Keratinocyte (primary cell): ENCODE data around the gene SCARB1. TPM values are rescaled to one million over a fixed set of nuclear protein-coding genes. Genes with fewer than 3 reads are reported as not detected.

Experiments
- DNase-seq: peaks from one replicate; pipeline ENCODE4 v3.0.0-alpha.2; 2011; ENCODE audit warnings: low read depth, missing footprints, low spot score
- FAIRE-seq: peaks from 2 replicates; lab custom pipeline; 2011; peaks lifted over from hg19 to GRCh38; lab: Jason Lieb, UNC
- H2AFZ ChIP-seq: 2 replicates; pipeline ENCODE4 v1.6.0; 2012; ENCODE audit warnings: low read length, control low read depth, inconsistent platforms; ENCODE audit not compliant: control insufficient read depth
- H3K27ac ChIP-seq: 2 replicates; pipeline ENCODE4 v1.5.1; 2011; ENCODE audit warnings: low read length; ENCODE audit not compliant: control insufficient read depth, insufficient read depth
- H3K27me3 ChIP-seq: 3 replicates; pipeline ENCODE4 v1.6.0; 2011; ENCODE audit warnings: low read length; ENCODE audit not compliant: control insufficient read depth, insufficient read depth; ENCODE audit errors: extremely low read depth
- H3K36me3 ChIP-seq, 2 experiments: 2 replicates in 1 of 2; 3 replicates in 1 of 2; pipeline ENCODE4 v1.5.1; 2011; ENCODE audit warnings: low read length in 2 of 2, mild to moderate bottlenecking in 1 of 2; ENCODE audit not compliant: control insufficient read depth in 2 of 2, insufficient read depth in 2 of 2; ENCODE audit errors: extremely low read depth in 1 of 2
- H3K4me1 ChIP-seq: 3 replicates; pipeline ENCODE4 v1.5.1; 2011; ENCODE audit warnings: low read length; ENCODE audit not compliant: control insufficient read depth, insufficient read depth; ENCODE audit errors: extremely low read depth
- H3K4me2 ChIP-seq: 3 replicates; pipeline ENCODE4 v1.6.0; 2011; ENCODE audit warnings: low read depth, low read length; ENCODE audit not compliant: control insufficient read depth, insufficient read depth; ENCODE audit errors: extremely low read depth
- H3K4me3 ChIP-seq, 3 experiments: fragments of 200-600 bp in 1 of 3; sonication (generic) in 1 of 3; 2 replicates in 2 of 3; 3 replicates in 1 of 3; pipeline ENCODE4 v1.5.1; 2011 to 2016; ENCODE audit warnings: low read length in 3 of 3, mild to moderate bottlenecking in 3 of 3, control low read depth in 2 of 3, inconsistent platforms in 1 of 3, low read depth in 1 of 3, mixed read lengths in 1 of 3, mixed run types in 1 of 3, moderate library complexity in 1 of 3; ENCODE audit not compliant: control insufficient read depth in 2 of 3, insufficient read depth in 2 of 3; ENCODE audit errors: extremely low read depth in 1 of 3
- H3K79me2 ChIP-seq: 2 replicates; pipeline ENCODE4 v1.6.0; 2012; ENCODE audit warnings: low read length; ENCODE audit not compliant: control insufficient read depth, insufficient read depth
- H3K9ac ChIP-seq: 3 replicates; pipeline ENCODE4 v1.6.0; 2011; ENCODE audit warnings: low read length; ENCODE audit not compliant: control insufficient read depth, insufficient read depth; ENCODE audit errors: extremely low read depth
- H3K9me1 ChIP-seq: 3 replicates; pipeline ENCODE4 v1.6.0; 2011; ENCODE audit warnings: low read length; ENCODE audit not compliant: control insufficient read depth, insufficient read depth; ENCODE audit errors: extremely low read depth
- H3K9me3 ChIP-seq: 2 replicates; pipeline ENCODE4 v1.5.1; 2012; ENCODE audit warnings: low read depth, low read length; ENCODE audit not compliant: control insufficient read depth
- H4K20me1 ChIP-seq: 3 replicates; pipeline ENCODE4 v1.6.0; 2011; ENCODE audit warnings: low read length; ENCODE audit not compliant: control insufficient read depth, insufficient read depth; ENCODE audit errors: extremely low read depth
- EZH2 ChIP-seq: IDR thresholded peaks from one replicate; pipeline ENCODE4 v1.6.1; 2012; ENCODE audit warnings: inconsistent platforms, mild to moderate bottlenecking, low read length, moderate library complexity
- dilution Hi-C: fragments of 300-500 bp; cut with MboI; formaldehyde crosslinking; loops from one replicate; pipeline ENCODE4 v1.7.0; 2020; ENCODE audit warnings: low sequenced_read_pairs; ENCODE audit not compliant: extremely low pct_ligation_motif_present
- polyA plus RNA-seq, 5 experiments: library from polyadenylated mRNA; depleted of rRNA in 3 of 5; stranded (reverse) in 3 of 5; stranded (forward) in 1 of 5; unstranded in 1 of 5; fragments of >200 nt; gene quantifications; 1 replicate in 1 of 5; 2 replicates in 3 of 5; 3 replicates in 1 of 5; pipeline versions ENCODE4 v1.2.1 to v1.2.3, GENCODE V29; 2011 to 2012; ENCODE audit warnings: missing spikeins in 2 of 5, low read depth in 1 of 5, low replicate concordance in 1 of 5
- TF ChIP-seq, protein P1 (sequence below), 3 experiments: IDR thresholded peaks in 1 of 3; conservative IDR thresholded peaks in 1 of 3; optimal IDR thresholded peaks in 1 of 3; 2 replicates in 2 of 3; 3 replicates in 1 of 3; pipeline versions ENCODE3 to v1.5.1; 2011; ENCODE audit warnings: low read length in 3 of 3, mild to moderate bottlenecking in 3 of 3, moderate library complexity in 2 of 3, control low read depth in 1 of 3, inconsistent platforms in 1 of 3; ENCODE audit not compliant: insufficient read depth in 2 of 3; ENCODE audit errors: extremely low read depth in 1 of 3

The SCARB1 gene
- polyA plus RNA-seq, 1 donor (not counting 4 experiments of a cell fraction or from before 2014, with no cell fraction given) = 40.9 TPM

DNA sequence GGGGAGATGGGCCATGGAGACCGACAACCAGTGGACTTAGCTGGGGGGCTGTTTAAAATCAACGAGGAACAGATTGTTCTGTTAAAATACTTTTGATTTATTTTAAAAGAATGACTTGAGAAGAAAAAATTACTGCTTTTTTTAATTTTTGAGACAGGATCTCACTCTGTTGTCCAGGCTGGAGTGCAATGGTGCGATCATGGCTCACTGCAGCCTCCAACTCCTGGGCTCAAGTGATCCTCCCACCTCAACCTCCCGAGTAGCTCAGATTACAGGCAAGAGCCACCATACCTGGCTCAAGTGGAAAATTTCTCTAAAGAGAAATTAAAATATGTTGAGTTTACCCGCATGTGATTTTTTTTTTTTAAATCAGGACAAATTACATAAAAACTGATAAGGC is 80.6 kb downstream of the SCARB1 start:
- no peak overlapping the region for H2AFZ ChIP-seq
- H3K36me3 ChIP-seq = peaks cover 25 to 27% of the 10 kb centered on the region in 2 experiments
- H3K9me3 ChIP-seq = no peaks in the 10 kb centered on the region
- no peaks in the 10 kb centered on the region for H3K27me3 ChIP-seq
- dilution Hi-C loops = no loop called here
- TF ChIP-seq, protein P1, sequence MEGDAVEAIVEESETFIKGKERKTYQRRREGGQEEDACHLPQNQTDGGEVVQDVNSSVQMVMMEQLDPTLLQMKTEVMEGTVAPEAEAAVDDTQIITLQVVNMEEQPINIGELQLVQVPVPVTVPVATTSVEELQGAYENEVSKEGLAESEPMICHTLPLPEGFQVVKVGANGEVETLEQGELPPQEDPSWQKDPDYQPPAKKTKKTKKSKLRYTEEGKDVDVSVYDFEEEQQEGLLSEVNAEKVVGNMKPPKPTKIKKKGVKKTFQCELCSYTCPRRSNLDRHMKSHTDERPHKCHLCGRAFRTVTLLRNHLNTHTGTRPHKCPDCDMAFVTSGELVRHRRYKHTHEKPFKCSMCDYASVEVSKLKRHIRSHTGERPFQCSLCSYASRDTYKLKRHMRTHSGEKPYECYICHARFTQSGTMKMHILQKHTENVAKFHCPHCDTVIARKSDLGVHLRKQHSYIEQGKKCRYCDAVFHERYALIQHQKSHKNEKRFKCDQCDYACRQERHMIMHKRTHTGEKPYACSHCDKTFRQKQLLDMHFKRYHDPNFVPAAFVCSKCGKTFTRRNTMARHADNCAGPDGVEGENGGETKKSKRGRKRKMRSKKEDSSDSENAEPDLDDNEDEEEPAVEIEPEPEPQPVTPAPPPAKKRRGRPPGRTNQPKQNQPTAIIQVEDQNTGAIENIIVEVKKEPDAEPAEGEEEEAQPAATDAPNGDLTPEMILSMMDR (optimal IDR thresholded peaks at IDR 0.05 in 1 of 3, IDR thresholded peaks at IDR 0.05 in 1 of 3, conservative IDR thresholded peaks at IDR 0.05 in 1 of 3; ENCODE audit: extremely low read depth in 1 of 3, insufficient read depth in 2 of 3, low read length in 3 of 3) = no peak
- no peak for TF ChIP-seq EZH2
- H3K4me2 ChIP-seq = no peak overlapping the region
- H3K4me1 ChIP-seq = no peaks in the 10 kb centered on the region
- no peak overlapping the region for H3K4me3 ChIP-seq
- H3K9ac ChIP-seq = no peak overlapping the region
- FAIRE-seq (no peak), DNase-seq (no peak)
- no peaks in the 10 kb centered on the region for H4K20me1 ChIP-seq
- H3K27ac ChIP-seq = no peak overlapping the region
- no peaks in the 10 kb centered on the region for H3K9me1 ChIP-seq
- no peaks in the 10 kb centered on the region for H3K79me2 ChIP-seq

DNA sequence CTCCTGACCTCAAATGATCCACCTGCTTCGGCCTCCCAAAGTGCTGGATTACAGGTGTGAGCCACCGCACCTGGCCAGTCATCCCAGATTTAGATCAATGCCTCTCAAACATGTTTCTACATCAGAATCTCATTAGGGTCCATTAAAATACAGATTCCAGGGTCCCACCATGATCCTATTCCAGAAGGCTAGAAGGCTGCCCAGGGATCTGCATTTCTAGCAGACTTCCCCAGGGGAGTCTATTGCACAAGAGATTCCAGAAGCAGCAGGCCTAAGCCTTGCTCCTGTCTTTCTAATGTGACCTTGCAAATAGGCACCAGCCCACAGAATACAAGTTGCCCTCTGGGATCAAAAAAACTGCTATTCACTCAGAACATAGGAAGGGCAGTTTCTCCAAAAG is 81.5 kb downstream of the SCARB1 start:
- FAIRE-seq = no peak
- dilution Hi-C loops = no loop called here
- Histone ChIP-seq H2AFZ (no peak overlapping the region), H3K36me3 (peaks cover 24 to 27% of the 10 kb centered on the region in 2 experiments), H3K27ac (no peak overlapping the region), H3K9ac (no peak overlapping the region), H3K9me1 (no peaks in the 10 kb centered on the region), H3K4me1 (no peaks in the 10 kb centered on the region), H3K4me3 (no peak overlapping the region), H3K9me3 (no peaks in the 10 kb centered on the region), H3K27me3 (no peaks in the 10 kb centered on the region), H3K4me2 (no peak overlapping the region), H3K79me2 (no peaks in the 10 kb centered on the region), H4K20me1 (no peaks in the 10 kb centered on the region)
- TF ChIP-seq EZH2 = no peak
- TF ChIP-seq, protein P1 (optimal IDR thresholded peaks at IDR 0.05 in 1 of 3, IDR thresholded peaks at IDR 0.05 in 1 of 3, conservative IDR thresholded peaks at IDR 0.05 in 1 of 3; ENCODE audit: extremely low read depth in 1 of 3, insufficient read depth in 2 of 3, low read length in 3 of 3) = no peak
- no peak for DNase-seq
